Measurements from ENCODE around the gene MEX3D.

MEX3D gene

GRCh38 chr19:1612114-1613086 lies 44.3 kb upstream of the MEX3D start:
- no peak for DNase-seq (ENCODE audit: low read depth)
- H3K4me3 ChIP-seq (ENCODE audit: low read depth, low read length) = no peak overlapping the region
- no peak for TF ChIP-seq CTCF (IDR thresholded peaks at IDR 0.05; ENCODE audit: control insufficient read depth, extremely low read depth, insufficient read depth)

GRCh38 chr19:1611353-1611752 lies 43.2 kb upstream of the MEX3D start:
- TF ChIP-seq CTCF (IDR thresholded peaks at IDR 0.05; ENCODE audit: control insufficient read depth, extremely low read depth, insufficient read depth) = no peak
- no peak for DNase-seq (ENCODE audit: low read depth)

GRCh38 chr19:1610579-1610978 lies 42.5 kb upstream of the MEX3D start:
- DNase-seq (ENCODE audit: low read depth) = no peak
- TF ChIP-seq CTCF (IDR thresholded peaks at IDR 0.05; ENCODE audit: control insufficient read depth, extremely low read depth, insufficient read depth) = no peak
- no peak overlapping the region for H3K4me3 ChIP-seq (ENCODE audit: low read depth, low read length)

More at GRCh38 chr19:1611353-1611752, 43.2 kb upstream of the MEX3D start:
- H3K4me3 ChIP-seq (ENCODE audit: low read depth, low read length) = no peak overlapping the region

GRCh38 chr19:1609680-1610474 lies 41.8 kb upstream of the MEX3D start:
- no peak overlapping the region for H3K4me3 ChIP-seq (ENCODE audit: low read depth, low read length)
- no peak for TF ChIP-seq CTCF (IDR thresholded peaks at IDR 0.05; ENCODE audit: control insufficient read depth, extremely low read depth, insufficient read depth)
- DNase-seq (ENCODE audit: low read depth) = no peak

- no peak overlapping the region for H3K4me3 ChIP-seq (ENCODE audit: low read depth, low read length)
- DNase-seq (ENCODE audit: low read depth) = no peak
- no peak for TF ChIP-seq CTCF (IDR thresholded peaks at IDR 0.05; ENCODE audit: control insufficient read depth, extremely low read depth, insufficient read depth)
These were observed 40.9 kb upstream of the MEX3D start for GRCh38 chr19:1609103-1609396.

- H3K4me3 ChIP-seq (ENCODE audit: low read depth, low read length) = no peak overlapping the region
- TF ChIP-seq CTCF (IDR thresholded peaks at IDR 0.05; ENCODE audit: control insufficient read depth, extremely low read depth, insufficient read depth) = no peak
- no peak for DNase-seq (ENCODE audit: low read depth)
These were observed 40.4 kb upstream of the MEX3D start for GRCh38 chr19:1608359-1609102.
